H9 (cell line): ENCODE data around the gene DENND5B. TPM values are rescaled to one million over a fixed set of nuclear protein-coding genes. Genes with fewer than 3 reads are reported as not detected.

ENCODE experiments used
- DNase-seq: peaks from one replicate; pipeline ENCODE4 v3.0.0-alpha.2; 2017
- H2AFZ ChIP-seq: one replicate; pipeline ENCODE4 v1.6.1; 2013; ENCODE audit warnings: mild to moderate bottlenecking, low read length, control low read depth, moderate library complexity
- H2AK5ac ChIP-seq: 2 replicates; pipeline ENCODE4 v1.6.1; 2013; ENCODE audit warnings: low read length, control low read depth, mixed read lengths; ENCODE audit not compliant: insufficient read length
- H2BK120ac ChIP-seq: one replicate; pipeline ENCODE4 v1.6.1; 2013; ENCODE audit warnings: low read depth, mild to moderate bottlenecking, low read length, control low read depth, inconsistent platforms; ENCODE audit not compliant: poor library complexity, severe bottlenecking
- H2BK12ac ChIP-seq: 2 replicates; pipeline ENCODE4 v1.6.1; 2013; ENCODE audit warnings: low read length, control low read depth, mixed read lengths, low read depth; ENCODE audit not compliant: insufficient read length
- H2BK15ac ChIP-seq: 2 replicates; pipeline ENCODE4 v1.6.1; 2013; ENCODE audit warnings: low read depth, low read length, control low read depth
- H2BK20ac ChIP-seq: one replicate; pipeline ENCODE4 v1.6.1; 2013; ENCODE audit warnings: low read depth, mild to moderate bottlenecking, low read length, control low read depth, inconsistent platforms; ENCODE audit not compliant: poor library complexity, severe bottlenecking
- H2BK5ac ChIP-seq: 2 replicates; pipeline ENCODE4 v1.6.1; 2013; ENCODE audit warnings: low read length, control low read depth, mixed read lengths; ENCODE audit not compliant: insufficient read length
- H3K14ac ChIP-seq: 2 replicates; pipeline ENCODE4 v1.6.1; 2013; ENCODE audit warnings: low read length, control low read depth; ENCODE audit not compliant: insufficient read depth
- H3K18ac ChIP-seq: 2 replicates; pipeline ENCODE4 v1.6.1; 2013; ENCODE audit warnings: low read depth, mild to moderate bottlenecking, mixed read lengths, low read length, control low read depth; ENCODE audit not compliant: insufficient read length
- H3K23ac ChIP-seq: 2 replicates; pipeline ENCODE4 v1.6.1; 2013; ENCODE audit warnings: low read length, control low read depth, mixed read lengths, low read depth; ENCODE audit not compliant: insufficient read length
- H3K23me2 ChIP-seq: 2 replicates; pipeline ENCODE4 v1.6.1; 2013; ENCODE audit warnings: low read depth, mild to moderate bottlenecking, mixed read lengths, low read length, control low read depth; ENCODE audit not compliant: insufficient read length, poor library complexity, severe bottlenecking
- H3K27ac ChIP-seq: 2 replicates; pipeline ENCODE4 v1.5.1; 2013; ENCODE audit warnings: low read length, control low read depth, mixed read lengths, low read depth; ENCODE audit not compliant: insufficient read length
- H3K27me3 ChIP-seq: 2 replicates; pipeline ENCODE4 v1.6.1; 2013; ENCODE audit warnings: low read length, control low read depth, inconsistent platforms; ENCODE audit not compliant: insufficient read depth
- H3K4ac ChIP-seq: 2 replicates; pipeline ENCODE4 v1.6.1; 2013; ENCODE audit warnings: low read depth, mild to moderate bottlenecking, control low read depth, inconsistent platforms, low read length, moderate library complexity
- H3K4me1 ChIP-seq: 2 replicates; pipeline ENCODE4 v1.6.1; 2013; ENCODE audit warnings: low read length, control low read depth, inconsistent platforms; ENCODE audit not compliant: insufficient read depth
- H3K4me2 ChIP-seq: 2 replicates; pipeline ENCODE4 v1.6.1; 2013; ENCODE audit warnings: low read length, control low read depth, mixed read lengths; ENCODE audit not compliant: insufficient read length, insufficient read depth
- H3K56ac ChIP-seq: 2 replicates; pipeline ENCODE4 v1.6.1; 2013; ENCODE audit warnings: low read depth, mild to moderate bottlenecking, mixed read lengths, low read length, control low read depth; ENCODE audit not compliant: insufficient read length
- H3K79me1 ChIP-seq: 2 replicates; pipeline ENCODE4 v1.6.1; 2013; ENCODE audit warnings: low read depth, mild to moderate bottlenecking, moderate library complexity, low read length, control low read depth, inconsistent platforms; ENCODE audit not compliant: insufficient read depth, poor library complexity, severe bottlenecking
- H3K79me2 ChIP-seq: 2 replicates; pipeline ENCODE4 v1.6.1; 2013; ENCODE audit warnings: low read length, control low read depth, inconsistent platforms; ENCODE audit not compliant: insufficient read depth
- H3K9ac ChIP-seq: 2 replicates; pipeline ENCODE4 v1.6.1; 2013; ENCODE audit warnings: low read length, control low read depth, mixed read lengths; ENCODE audit not compliant: insufficient read length; ENCODE audit errors: extremely low read depth
- H3K9me3 ChIP-seq: one replicate; pipeline ENCODE4 v1.6.1; 2013; ENCODE audit warnings: low read depth, low read length, inconsistent platforms; ENCODE audit not compliant: control insufficient read depth
- H3T11ph ChIP-seq: one replicate; pipeline ENCODE4 v1.6.1; 2013; ENCODE audit warnings: mild to moderate bottlenecking, low read length, control low read depth, inconsistent platforms
- H4K20me1 ChIP-seq: one replicate; pipeline ENCODE4 v1.6.1; 2013; ENCODE audit not compliant: control insufficient read depth, insufficient read length, insufficient read depth
- H4K5ac ChIP-seq: 2 replicates; pipeline ENCODE4 v1.6.1; 2013; ENCODE audit warnings: low read depth, mild to moderate bottlenecking, mixed read lengths, low read length, control low read depth; ENCODE audit not compliant: insufficient read length
- H4K8ac ChIP-seq: replicated peaks from 2 replicates; pipeline ENCODE4 v1.6.1; 2013; ENCODE audit warnings: low read length, control low read depth, mixed read lengths, low read depth; ENCODE audit not compliant: insufficient read length
- H4K91ac ChIP-seq: 2 replicates; pipeline ENCODE4 v1.6.1; 2013; ENCODE audit warnings: low read depth, mild to moderate bottlenecking, moderate library complexity, mixed read lengths, low read length, control low read depth; ENCODE audit not compliant: insufficient read length
- H3K27ac Mint-ChIP-seq, 3 experiments: 2 replicates in 2 of 3; 3 replicates in 1 of 3; pipeline ENCODE4 v1.8.0; 2020 to 2021; ENCODE audit warnings: mixed read lengths in 3 of 3, mild to moderate bottlenecking in 1 of 3, moderate library complexity in 1 of 3
- H3K27me3 Mint-ChIP-seq: 2 replicates; pipeline ENCODE4 v1.8.0; 2021; ENCODE audit warnings: low read depth, mild to moderate bottlenecking, moderate library complexity, mixed read lengths
- H3K36me3 Mint-ChIP-seq, 3 experiments: 2 replicates in 2 of 3; 3 replicates in 1 of 3; pipeline ENCODE4 v1.8.0; 2020 to 2021; ENCODE audit warnings: low read depth in 3 of 3, mixed read lengths in 3 of 3; ENCODE audit not compliant: insufficient read depth in 1 of 3
- H3K4me1 Mint-ChIP-seq, 2 experiments: 2 replicates each; pipeline ENCODE4 v1.8.0; 2020; ENCODE audit warnings: mixed read lengths in 2 of 2
- H3K4me3 Mint-ChIP-seq, 2 experiments: 2 replicates in 1 of 2; 3 replicates in 1 of 2; pipeline ENCODE4 v1.8.0; 2020 to 2021; ENCODE audit warnings: mild to moderate bottlenecking in 2 of 2, mixed read lengths in 2 of 2, moderate library complexity in 1 of 2
- H3K9me3 Mint-ChIP-seq, 2 experiments: 2 replicates in 1 of 2; 3 replicates in 1 of 2; pipeline ENCODE4 v1.8.0; 2020; ENCODE audit warnings: mild to moderate bottlenecking in 2 of 2, mixed read lengths in 2 of 2, moderate library complexity in 1 of 2
- total RNA-seq: library from RNA; stranded (reverse); gene quantifications from 2 replicates; pipeline ENCODE4 v1.2.1, GENCODE V29; 2021
- TF ChIP-seq, protein P1 (sequence below): fragments of 200-600 bp; sonication (generic); conservative IDR thresholded peaks from 3 replicates; pipeline ENCODE4 v1.8.0; 2021; ENCODE audit warnings: antibody characterized with exemption, mild to moderate bottlenecking

Gene DENND5B
- total RNA-seq, 1 experiment from 2014 or later, result 13.4 TPM

DNA sequence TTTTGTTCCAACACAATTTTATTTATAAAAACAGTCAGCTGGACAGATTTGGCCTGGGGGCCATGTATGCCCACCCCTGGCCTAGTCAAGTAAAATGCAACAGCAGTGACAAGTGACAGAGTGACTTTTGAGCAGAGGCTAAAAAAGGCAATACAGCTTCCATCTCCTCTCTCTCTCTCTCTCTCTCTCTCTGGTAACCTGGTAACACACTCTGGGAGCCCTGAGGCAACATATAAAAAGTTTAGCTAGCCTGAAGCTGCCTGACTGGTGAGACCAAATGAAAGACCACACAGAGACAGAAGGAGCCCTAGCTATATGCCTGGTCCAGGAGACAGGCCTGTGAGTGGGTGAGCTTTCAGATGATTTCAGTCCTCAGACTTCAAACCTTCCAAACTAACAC lies 105.4 kb downstream of the DENND5B start:
- Histone ChIP-seq H3K14ac (no peak overlapping the region), H2BK15ac (no peak overlapping the region), H3K27me3 (no peaks in the 10 kb centered on the region), H3K27ac (no peak overlapping the region), H3K4ac (no peak overlapping the region), H4K8ac (no peak overlapping the region), H2BK120ac (no peak overlapping the region), H3K18ac (no peak overlapping the region), H3K9me3 (no peaks in the 10 kb centered on the region), H2BK5ac (no peak overlapping the region), H3K79me1 (no peaks in the 10 kb centered on the region), H3K23ac (no peak overlapping the region), H4K5ac (no peak overlapping the region), H2BK12ac (no peak overlapping the region), H3K56ac (no peak overlapping the region), H2BK20ac (no peak overlapping the region), H2AFZ (no peak overlapping the region), H3K23me2 (no peaks in the 10 kb centered on the region), H2AK5ac (no peak overlapping the region), H3K4me1 (no peaks in the 10 kb centered on the region), H3K4me2 (no peak overlapping the region), H3T11ph (no peak overlapping the region), H4K20me1 (no peaks in the 10 kb centered on the region), H4K91ac (no peak overlapping the region), H3K79me2 (no peaks in the 10 kb centered on the region), H3K9ac (no peak overlapping the region)
- H3K36me3 Mint-ChIP-seq, result peaks cover 0 to 6% (median 5%) of the 10 kb centered on the region in 3 experiments; a peak in 2 of 7 replicates
- DNase-seq, result no peak
- no peak overlapping the region for H3K4me3 Mint-ChIP-seq
- 0 out of 4 replicates have a peak, but pooled peaks cover 0 to 4% of the 10 kb centered on the region in 2 experiments for H3K4me1 Mint-ChIP-seq
- H3K27me3 Mint-ChIP-seq, result no peaks in the 10 kb centered on the region
- no peaks in the 10 kb centered on the region for H3K9me3 Mint-ChIP-seq
- H3K27ac Mint-ChIP-seq, result no peak overlapping the region
- TF ChIP-seq, protein P1, sequence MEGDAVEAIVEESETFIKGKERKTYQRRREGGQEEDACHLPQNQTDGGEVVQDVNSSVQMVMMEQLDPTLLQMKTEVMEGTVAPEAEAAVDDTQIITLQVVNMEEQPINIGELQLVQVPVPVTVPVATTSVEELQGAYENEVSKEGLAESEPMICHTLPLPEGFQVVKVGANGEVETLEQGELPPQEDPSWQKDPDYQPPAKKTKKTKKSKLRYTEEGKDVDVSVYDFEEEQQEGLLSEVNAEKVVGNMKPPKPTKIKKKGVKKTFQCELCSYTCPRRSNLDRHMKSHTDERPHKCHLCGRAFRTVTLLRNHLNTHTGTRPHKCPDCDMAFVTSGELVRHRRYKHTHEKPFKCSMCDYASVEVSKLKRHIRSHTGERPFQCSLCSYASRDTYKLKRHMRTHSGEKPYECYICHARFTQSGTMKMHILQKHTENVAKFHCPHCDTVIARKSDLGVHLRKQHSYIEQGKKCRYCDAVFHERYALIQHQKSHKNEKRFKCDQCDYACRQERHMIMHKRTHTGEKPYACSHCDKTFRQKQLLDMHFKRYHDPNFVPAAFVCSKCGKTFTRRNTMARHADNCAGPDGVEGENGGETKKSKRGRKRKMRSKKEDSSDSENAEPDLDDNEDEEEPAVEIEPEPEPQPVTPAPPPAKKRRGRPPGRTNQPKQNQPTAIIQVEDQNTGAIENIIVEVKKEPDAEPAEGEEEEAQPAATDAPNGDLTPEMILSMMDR, result no peak
